H1 (cell line): ENCODE results near the gene TREM1. TPM values are rescaled to one million over a fixed set of nuclear protein-coding genes. Genes with fewer than 3 reads are reported as not detected.

Experiments used
- CTCF ChIA-PET: fragments of 300-600 bp; sonication (Branson Sonifier 250); formaldehyde crosslinking; loops from one replicate; lab custom pipeline; 2021; ENCODE audit not compliant: partially characterized antibody; lab: Charles Lee
- POLR2A ChIA-PET: fragments of 300-600 bp; sonication (Branson Sonifier 250); formaldehyde crosslinking; loops from one replicate; lab custom pipeline; 2021; ENCODE audit warnings: inconsistent platforms; ENCODE audit not compliant: partially characterized antibody; lab: Charles Lee
- DNase-seq, 2 experiments: peaks; one replicate each; pipeline versions ENCODE4 v3.0.0 to v3.0.0-alpha.2; 2010 to 2022; ENCODE audit warnings: low spot score in 2 of 2, low read depth in 1 of 2, mixed read lengths in 1 of 2
- FAIRE-seq: peaks from 2 replicates; lab custom pipeline; 2011; peaks lifted over from hg19 to GRCh38; lab: Jason Lieb, UNC
- H2AFZ ChIP-seq: 2 replicates; pipeline ENCODE4 v1.8.1; 2012; ENCODE audit warnings: low read length, inconsistent platforms
- H2AK5ac ChIP-seq: 2 replicates; pipeline ENCODE4 v1.6.1; 2013; ENCODE audit warnings: low read depth, low read length
- H2BK120ac ChIP-seq: replicated peaks from 2 replicates; pipeline ENCODE3; 2013; ENCODE audit warnings: low read depth, low read length, inconsistent platforms
- H2BK12ac ChIP-seq: 2 replicates; pipeline ENCODE4 v1.6.1; 2013; ENCODE audit warnings: low read depth, low read length
- H2BK15ac ChIP-seq: 2 replicates; pipeline ENCODE4 v1.6.1; 2013; ENCODE audit warnings: low read length
- H2BK20ac ChIP-seq: 2 replicates; pipeline ENCODE4 v1.6.1; 2013; ENCODE audit warnings: low read length
- H2BK5ac ChIP-seq: 2 replicates; pipeline ENCODE4 v1.6.1; 2013; ENCODE audit warnings: low read depth, low read length
- H3K14ac ChIP-seq: 2 replicates; pipeline ENCODE4 v1.6.1; 2013; ENCODE audit warnings: inconsistent platforms; ENCODE audit not compliant: insufficient read length
- H3K18ac ChIP-seq: 2 replicates; pipeline ENCODE4 v1.6.1; 2013; ENCODE audit warnings: low read length; ENCODE audit errors: extremely low read depth
- H3K23ac ChIP-seq: 2 replicates; pipeline ENCODE4 v1.6.1; 2013; ENCODE audit warnings: inconsistent platforms; ENCODE audit not compliant: insufficient read length
- H3K23me2 ChIP-seq: 2 replicates; pipeline ENCODE4 v1.6.1; 2013; ENCODE audit warnings: low read depth, low read length
- H3K27ac ChIP-seq: 2 replicates; pipeline ENCODE4 v1.6.1; 2011; ENCODE audit warnings: low read depth, low read length, inconsistent platforms
- H3K27me3 ChIP-seq, 4 experiments: replicated peaks in 1 of 4; 1 replicate in 1 of 4; 2 replicates in 3 of 4; pipeline versions ENCODE4 v1.6.1 to v1.8.1; 2011 to 2013; ENCODE audit warnings: low read length in 3 of 4, mild to moderate bottlenecking in 3 of 4, inconsistent platforms in 2 of 4, mixed read lengths in 2 of 4, moderate library complexity in 1 of 4; ENCODE audit not compliant: control insufficient read depth in 3 of 4, insufficient read depth in 3 of 4; ENCODE audit errors: extremely low read depth in 1 of 4
- H3K36me3 ChIP-seq, 4 experiments: 2 replicates each; pipeline versions ENCODE4 v1.6.1 to v1.8.1; 2011 to 2013; ENCODE audit warnings: mild to moderate bottlenecking in 4 of 4, low read length in 3 of 4, moderate library complexity in 2 of 4, control low read depth in 1 of 4, inconsistent platforms in 1 of 4; ENCODE audit not compliant: insufficient read depth in 4 of 4, control insufficient read depth in 2 of 4
- H3K4ac ChIP-seq: replicated peaks from 2 replicates; pipeline ENCODE3; 2013; ENCODE audit warnings: low read length, low read depth, mixed read lengths, inconsistent platforms; ENCODE audit not compliant: insufficient read length
- H3K4me1 ChIP-seq, 4 experiments: replicated peaks in 1 of 4; 1 replicate in 1 of 4; 2 replicates in 3 of 4; pipeline versions ENCODE4 v1.6.1 to v1.8.1; 2011 to 2013; ENCODE audit warnings: low read length in 3 of 4, inconsistent platforms in 2 of 4, mixed read lengths in 1 of 4; ENCODE audit not compliant: insufficient read depth in 4 of 4, control insufficient read depth in 3 of 4
- H3K4me2 ChIP-seq, 2 experiments: 2 replicates each; pipeline versions ENCODE4 v1.6.1 to v1.8.1; 2011 to 2013; ENCODE audit warnings: low read depth in 2 of 2, low read length in 2 of 2, control low read depth in 1 of 2, inconsistent platforms in 1 of 2, mild to moderate bottlenecking in 1 of 2; ENCODE audit not compliant: insufficient read depth in 1 of 2
- H3K4me3 ChIP-seq, 4 experiments: fragments of 200-600, 300-600 bp in 1 of 4; sonication (generic), shearing (Covaris generic), sonication (Bioruptor Twin) in 1 of 4; 2 replicates each; pipeline versions ENCODE4 v1.5.1 to v1.8.1; 2011 to 2016; ENCODE audit warnings: low read length in 4 of 4, low read depth in 3 of 4, control low read depth in 2 of 4, inconsistent platforms in 2 of 4, mild to moderate bottlenecking in 2 of 4, mixed read lengths in 1 of 4, moderate library complexity in 1 of 4; ENCODE audit not compliant: insufficient read depth in 2 of 4; ENCODE audit errors: extremely low read depth in 1 of 4
- H3K56ac ChIP-seq: replicated peaks from 2 replicates; pipeline ENCODE3; 2013; ENCODE audit warnings: low read depth, mild to moderate bottlenecking, mixed read lengths, low read length, inconsistent platforms; ENCODE audit not compliant: insufficient read length
- H3K79me1 ChIP-seq: 2 replicates; pipeline ENCODE4 v1.6.1; 2013; ENCODE audit warnings: low read depth, low read length, control low read depth
- H3K79me2 ChIP-seq, 2 experiments: 2 replicates each; pipeline versions ENCODE4 v1.6.1 to v1.8.1; 2012 to 2013; ENCODE audit warnings: low read length in 2 of 2, mild to moderate bottlenecking in 2 of 2, inconsistent platforms in 1 of 2; ENCODE audit not compliant: insufficient read depth in 2 of 2, control insufficient read depth in 1 of 2
- H3K9ac ChIP-seq, 4 experiments: replicated peaks in 1 of 4; 1 replicate in 1 of 4; 2 replicates in 3 of 4; pipeline versions ENCODE4 v1.6.1 to v1.8.1; 2011 to 2013; ENCODE audit warnings: low read depth in 3 of 4, low read length in 3 of 4, control low read depth in 2 of 4, mild to moderate bottlenecking in 2 of 4, moderate library complexity in 2 of 4, inconsistent platforms in 1 of 4; ENCODE audit errors: extremely low read depth in 1 of 4
- H3K9me3 ChIP-seq, 2 experiments: 2 replicates each; pipeline versions ENCODE4 v1.6.1 to v1.8.1; 2012 to 2013; ENCODE audit warnings: mild to moderate bottlenecking in 2 of 2, moderate library complexity in 2 of 2, control low read depth in 1 of 2, inconsistent platforms in 1 of 2, low read depth in 1 of 2, low read length in 1 of 2, mixed read lengths in 1 of 2; ENCODE audit not compliant: insufficient read depth in 2 of 2
- H4K20me1 ChIP-seq, 2 experiments: replicated peaks in 1 of 2; 2 replicates each; pipeline versions ENCODE3 to v1.8.1; 2011 to 2013; ENCODE audit warnings: inconsistent platforms in 2 of 2, low read length in 2 of 2, mild to moderate bottlenecking in 1 of 2; ENCODE audit not compliant: insufficient read depth in 2 of 2, control insufficient read depth in 1 of 2
- H4K5ac ChIP-seq: 2 replicates; pipeline ENCODE4 v1.6.1; 2013; ENCODE audit warnings: low read length, low read depth, mixed read lengths, inconsistent platforms; ENCODE audit not compliant: insufficient read length
- H4K8ac ChIP-seq: 2 replicates; pipeline ENCODE4 v1.8.0; 2013; ENCODE audit warnings: mild to moderate bottlenecking, moderate library complexity, low read length, inconsistent platforms; ENCODE audit not compliant: insufficient read depth; ENCODE audit errors: extremely low read depth
- H4K91ac ChIP-seq: replicated peaks from 2 replicates; pipeline ENCODE3; 2013; ENCODE audit warnings: low read length, mixed read lengths, inconsistent platforms; ENCODE audit not compliant: insufficient read length
- ASH2L ChIP-seq: fragments of 200-600, 300-600 bp; sonication (generic); IDR thresholded peaks from one replicate; pipeline ENCODE4 v1.7.1; 2017; ENCODE audit warnings: low read length
- BCL11A ChIP-seq, 2 experiments: IDR thresholded peaks; one replicate each; pipeline ENCODE4 v1.6.1; 2011; ENCODE audit warnings: low read depth in 2 of 2, low read length in 2 of 2, mild to moderate bottlenecking in 2 of 2
- CBX8 ChIP-seq: fragments of 300-800, 300-1000 bp; sonication (generic); IDR thresholded peaks from 2 replicates; pipeline ENCODE4 v1.7.1; 2016; ENCODE audit warnings: low read depth, low read length, borderline replicate concordance
- CHD1 ChIP-seq: IDR thresholded peaks from 2 replicates; pipeline ENCODE4 v1.6.1; 2012; ENCODE audit warnings: low read depth, low read length, improper control_type of control experiment
- CREB1 ChIP-seq: IDR thresholded peaks from 2 replicates; pipeline ENCODE4 v1.6.1; 2012; ENCODE audit warnings: inconsistent platforms
- JUN ChIP-seq: IDR thresholded peaks from 2 replicates; pipeline ENCODE4 v1.6.1; 2011; ENCODE audit warnings: low read depth, mild to moderate bottlenecking, improper control_type of control experiment, low read length
- KDM1A ChIP-seq: fragments of 200-600, 300-600 bp; sonication (generic); IDR thresholded peaks from 2 replicates; pipeline ENCODE4 v1.7.1; 2016; ENCODE audit warnings: mild to moderate bottlenecking, low read length, borderline replicate concordance
- POLR2A ChIP-seq, 2 experiments: IDR thresholded peaks; 1 replicate in 1 of 2; 2 replicates in 1 of 2; pipeline ENCODE4 v1.6.1; 2011; ENCODE audit warnings: low read depth in 2 of 2, low read length in 2 of 2, mild to moderate bottlenecking in 2 of 2; ENCODE audit errors: control extremely low read depth in 1 of 2
- POLR2AphosphoS5 ChIP-seq: IDR thresholded peaks from 2 replicates; pipeline ENCODE4 v1.6.1; 2011; ENCODE audit warnings: low read depth, low read length
- POU5F1 ChIP-seq: IDR thresholded peaks from 2 replicates; pipeline ENCODE4 v1.6.1; 2011; ENCODE audit warnings: low read depth, mild to moderate bottlenecking, low read length, moderate library complexity
- RAD21 ChIP-seq, 2 experiments: IDR thresholded peaks in 1 of 2; conservative IDR thresholded peaks in 1 of 2; 2 replicates each; pipeline ENCODE4 v1.6.1; 2011; ENCODE audit warnings: low read depth in 2 of 2, low read length in 2 of 2, improper control_type of control experiment in 1 of 2, inconsistent platforms in 1 of 2, mild to moderate bottlenecking in 1 of 2, moderate library complexity in 1 of 2
- RFX5 ChIP-seq: IDR thresholded peaks from 2 replicates; pipeline ENCODE4 v1.6.1; 2011; ENCODE audit warnings: low read depth, low read length, improper control_type of control experiment, borderline replicate concordance
- SP2 ChIP-seq: IDR thresholded peaks from 2 replicates; pipeline ENCODE4 v1.6.1; 2012; ENCODE audit warnings: mild to moderate bottlenecking, low read length, inconsistent platforms
- TAF7 ChIP-seq: optimal IDR thresholded peaks from 2 replicates; pipeline ENCODE3; 2011; ENCODE audit warnings: low read depth, mild to moderate bottlenecking, inconsistent platforms, low read length, moderate library complexity, borderline replicate concordance
- TEAD4 ChIP-seq: IDR thresholded peaks from 2 replicates; pipeline ENCODE4 v1.6.1; 2012; ENCODE audit warnings: low read depth, low read length, inconsistent platforms, mixed read lengths
- ZNF274 ChIP-seq: IDR thresholded peaks from 2 replicates; pipeline ENCODE4 v1.7.0; 2012; ENCODE audit warnings: low read length, borderline replicate concordance; ENCODE audit errors: extremely low read depth
- WGBS, 2 experiments: shearing (Covaris generic) in 1 of 2; methylation state at CpG; one replicate each; pipeline versions ENCODE4 v1.1.6 to v1.1.7; 2013 to 2015; ENCODE audit warnings: low lambda C conversion rate in 2 of 2, mixed read lengths in 2 of 2, inconsistent platforms in 1 of 2, low coverage in 1 of 2, missing lambda C conversion rate in 1 of 2; ENCODE audit not compliant: insufficient replicate concordance in 2 of 2, insufficient coverage in 1 of 2, insufficient read length in 1 of 2; ENCODE audit errors: extremely low coverage in 1 of 2, missing lambda C conversion rate in 1 of 2; 5-methylcytosine and 5-hydroxymethylcytosine counted together
- polyA plus RNA-seq, 7 experiments: library from polyadenylated mRNA; depleted of rRNA in 3 of 7; stranded (reverse) in 5 of 7; unstranded in 2 of 7; fragments of >200 nt in 5 of 7; fragments of 200-250 nt in 2 of 7; gene quantifications; 1 replicate in 5 of 7; 2 replicates in 1 of 7; 4 replicates in 1 of 7; pipeline versions ENCODE4 v1.2.1 to v1.2.3, GENCODE V29; 2011 to 2013; ENCODE audit warnings: missing spikeins in 2 of 7, mixed read lengths in 2 of 7
- total RNA-seq: library from RNA; stranded (reverse); fragmentation: NEBNext Ultra II Directional; extraction: Animal tissue kit (Norgen Biotek cat#: 25700); gene quantifications from 2 replicates; pipeline ENCODE4 v1.2.1, GENCODE V29; 2021

Gene TREM1
- total and polyA plus RNA-seq, 2 of the 8 experiments (the other 6 are each of a cell fraction or from before 2014, with no cell fraction given): not detected

- Histone ChIP-seq H3K27ac (no peak overlapping the region), H3K36me3 (no peaks in the 10 kb centered on the region), H3K4me2 (no peak overlapping the region), H3K79me1 (no peaks in the 10 kb centered on the region), H2AFZ (no peak overlapping the region), H3K23me2 (no peaks in the 10 kb centered on the region), H3K18ac (no peak overlapping the region), H4K5ac (no peak overlapping the region), H3K9ac (no peak overlapping the region), H3K27me3 (no peaks in the 10 kb centered on the region; a peak in 1 of 7 replicates), H2AK5ac (no peak overlapping the region), H2BK12ac (no peak overlapping the region), H4K91ac (no peak overlapping the region), H3K4me3 (no peak overlapping the region), H3K14ac (no peak overlapping the region), H2BK5ac (no peak overlapping the region), H4K20me1 (no peaks in the 10 kb centered on the region), H2BK15ac (no peak overlapping the region), H2BK120ac (no peak overlapping the region), H3K9me3 (no peaks in the 10 kb centered on the region), H3K79me2 (no peaks in the 10 kb centered on the region), H3K4ac (no peak overlapping the region), H3K23ac (no peak overlapping the region), H3K56ac (no peak overlapping the region), H3K4me1 (peaks cover 0 to under 1% (median 0%) of the 10 kb centered on the region in 4 experiments; a peak in 1 of 7 replicates), H4K8ac (no peak overlapping the region), H2BK20ac (no peak overlapping the region)
- WGBS, 2 experiments: 72% methylated on average over 5 of the region's 5 CpGs; no CpG with 5 or more reads in 1 of the 2 experiments
- FAIRE-seq (no peak), DNase-seq (no peak)
- POLR2A ChIA-PET: no interaction called here
- CTCF ChIA-PET: interaction anchor here (0.6 to 1.2 kb wide), 2 partner anchors 16 to 188 kb away, joined by 3 to 4 read pairs; no protein-coding TSS in a partner anchor
- TF ChIP-seq CHD1 (no peak), JUN (no peak), ASH2L (no peak), SP2 (no peak), CBX8 (no peak), TEAD4 (no peak), RAD21 (IDR thresholded peaks at IDR 0.05 in 1 of 2, conservative IDR thresholded peaks at IDR 0.05 in 1 of 2; ENCODE audit: low read depth in 2 of 2, low read length in 2 of 2) (no peak), RFX5 (no peak), POU5F1 (no peak), KDM1A (no peak), CREB1 (no peak), POLR2A (IDR thresholded peaks at IDR 0.05; ENCODE audit: control extremely low read depth in 1 of 2, low read depth in 2 of 2, low read length in 2 of 2) (no peak), TAF7 (no peak), BCL11A (IDR thresholded peaks at IDR 0.05; ENCODE audit: low read depth in 2 of 2, low read length in 2 of 2) (no peak), ZNF274 (no peak), POLR2AphosphoS5 (no peak)
These were observed 55.2 kb downstream of the TREM1 start for GRCh38 chr6:41231246-41231645.
